A549 (cell line): ENCODE measurements around the gene TSPAN16.

Source experiments
- BCL3 ChIP-seq: fragments of >200 bp; sonication (Bioruptor Twin); formaldehyde crosslinking; IDR thresholded peaks from 3 replicates; pipeline ENCODE4 v1.6.1; 2016
- POLR2A ChIP-seq: IDR thresholded peaks from 2 replicates; pipeline ENCODE4 v1.6.1; 2012; ENCODE audit warnings: mild to moderate bottlenecking, low read length
- RFX5 ChIP-seq: fragments of 450-650 bp; IDR thresholded peaks from 2 replicates; pipeline ENCODE4 v1.7.1; 2014; ENCODE audit warnings: antibody characterized with exemption, mild to moderate bottlenecking, moderate library complexity
- TF ChIP-seq, protein P1 (sequence below): fragments of >200 bp; sonication (Bioruptor Twin); formaldehyde crosslinking; IDR thresholded peaks from 3 replicates; pipeline ENCODE4 v1.5.1; 2016

- TF ChIP-seq, protein P1, sequence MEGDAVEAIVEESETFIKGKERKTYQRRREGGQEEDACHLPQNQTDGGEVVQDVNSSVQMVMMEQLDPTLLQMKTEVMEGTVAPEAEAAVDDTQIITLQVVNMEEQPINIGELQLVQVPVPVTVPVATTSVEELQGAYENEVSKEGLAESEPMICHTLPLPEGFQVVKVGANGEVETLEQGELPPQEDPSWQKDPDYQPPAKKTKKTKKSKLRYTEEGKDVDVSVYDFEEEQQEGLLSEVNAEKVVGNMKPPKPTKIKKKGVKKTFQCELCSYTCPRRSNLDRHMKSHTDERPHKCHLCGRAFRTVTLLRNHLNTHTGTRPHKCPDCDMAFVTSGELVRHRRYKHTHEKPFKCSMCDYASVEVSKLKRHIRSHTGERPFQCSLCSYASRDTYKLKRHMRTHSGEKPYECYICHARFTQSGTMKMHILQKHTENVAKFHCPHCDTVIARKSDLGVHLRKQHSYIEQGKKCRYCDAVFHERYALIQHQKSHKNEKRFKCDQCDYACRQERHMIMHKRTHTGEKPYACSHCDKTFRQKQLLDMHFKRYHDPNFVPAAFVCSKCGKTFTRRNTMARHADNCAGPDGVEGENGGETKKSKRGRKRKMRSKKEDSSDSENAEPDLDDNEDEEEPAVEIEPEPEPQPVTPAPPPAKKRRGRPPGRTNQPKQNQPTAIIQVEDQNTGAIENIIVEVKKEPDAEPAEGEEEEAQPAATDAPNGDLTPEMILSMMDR = no peak
- TF ChIP-seq POLR2A = no peak
- no peak for TF ChIP-seq RFX5
- TF ChIP-seq BCL3 = no peak
Observed at GRCh38 chr19:11363881-11364280, 67.9 kb downstream of the TSPAN16 start.
